ENCODE data around the gene NCAPH2. TPM values are rescaled to one million over a fixed set of nuclear protein-coding genes. Genes with fewer than 3 reads are reported as not detected.

The NCAPH2 gene
- total and polyA plus RNA-seq, 2 of the 8 experiments (the other 6 are each of a cell fraction or from before 2014, with no cell fraction given) = 62.2 to 81.6 TPM

- H2BK12ac ChIP-seq (ENCODE audit: low read depth, low read length) = no peak overlapping the region
- H4K20me1 ChIP-seq (replicated peaks in 1 of 2; ENCODE audit: control insufficient read depth in 1 of 2, insufficient read depth in 2 of 2, low read length in 2 of 2) = peaks cover 9 to 23% of the 10 kb centered on the region in 2 experiments
- H3K27ac ChIP-seq (ENCODE audit: low read depth, low read length) = no peak overlapping the region
- H2BK20ac ChIP-seq (ENCODE audit: low read length) = no peak overlapping the region
- no peaks in the 10 kb centered on the region for H3K27me3 ChIP-seq (replicated peaks in 1 of 4; ENCODE audit: control insufficient read depth in 3 of 4, extremely low read depth in 1 of 4, insufficient read depth in 3 of 4, low read length in 3 of 4)
- FAIRE-seq (no peak), DNase-seq (ENCODE audit: low read depth in 1 of 2, low spot score in 2 of 2) (no peak)
- no peak overlapping the region for H4K91ac ChIP-seq (replicated peaks; ENCODE audit: insufficient read length, low read length)
- no peak overlapping the region for H3K9ac ChIP-seq (replicated peaks in 1 of 4; ENCODE audit: extremely low read depth in 1 of 4, low read depth in 3 of 4, low read length in 3 of 4)
- H3K79me2 ChIP-seq (ENCODE audit: control insufficient read depth in 1 of 2, insufficient read depth in 2 of 2, low read length in 2 of 2) = peaks cover 10 to 49% of the 10 kb centered on the region in 2 experiments
- peaks cover 4% of the 10 kb centered on the region; the same call in 1 of the 2 replicates for H3K23me2 ChIP-seq (ENCODE audit: low read depth, low read length)
- peaks cover 0 to 4% (median 1%) of the 10 kb centered on the region in 4 experiments; a peak in 4 of 7 replicates for H3K4me1 ChIP-seq (replicated peaks in 1 of 4; ENCODE audit: control insufficient read depth in 3 of 4, insufficient read depth in 4 of 4, low read length in 3 of 4)
- WGBS, 2 experiments (ENCODE audit: extremely low coverage in 1 of 2, insufficient coverage in 1 of 2, insufficient read length in 1 of 2, insufficient replicate concordance in 2 of 2, low coverage in 1 of 2, low lambda C conversion rate in 2 of 2, missing lambda C conversion rate in 1 of 2) = 92% methylated on average over 12 of the region's 15 CpGs; no CpG with 5 or more reads in 1 of the 2 experiments
- peaks cover 20% of the 10 kb centered on the region; the same call in 1 of the 2 replicates for H3K79me1 ChIP-seq (ENCODE audit: low read depth, low read length)
- peaks cover 0 to 5% (median 0%) of the 10 kb centered on the region in 4 experiments; a peak in 2 of 8 replicates for H3K36me3 ChIP-seq (ENCODE audit: control insufficient read depth in 2 of 4, insufficient read depth in 4 of 4, low read length in 3 of 4)
- no peak overlapping the region for H3K18ac ChIP-seq (ENCODE audit: extremely low read depth, low read length)
- POLR2A ChIA-PET (ENCODE audit: partially characterized antibody) = interaction anchor here (1.4 kb wide), 1 partner anchor 30 kb away, joined by 3 read pairs; no protein-coding TSS in a partner anchor
- CTCF ChIA-PET (ENCODE audit: partially characterized antibody) = no interaction called here
- TF ChIP-seq MAX (IDR thresholded peaks at IDR 0.05) = no peak
- TF ChIP-seq SP1 (IDR thresholded peaks at IDR 0.05; ENCODE audit: low read depth, low read length) = no peak
- no peak for TF ChIP-seq CEBPB (IDR thresholded peaks at IDR 0.05; ENCODE audit: low read depth, low read length)
- no peak for TF ChIP-seq SIX5 (IDR thresholded peaks at IDR 0.05; ENCODE audit: low read depth, low read length)
- TF ChIP-seq, protein P1, sequence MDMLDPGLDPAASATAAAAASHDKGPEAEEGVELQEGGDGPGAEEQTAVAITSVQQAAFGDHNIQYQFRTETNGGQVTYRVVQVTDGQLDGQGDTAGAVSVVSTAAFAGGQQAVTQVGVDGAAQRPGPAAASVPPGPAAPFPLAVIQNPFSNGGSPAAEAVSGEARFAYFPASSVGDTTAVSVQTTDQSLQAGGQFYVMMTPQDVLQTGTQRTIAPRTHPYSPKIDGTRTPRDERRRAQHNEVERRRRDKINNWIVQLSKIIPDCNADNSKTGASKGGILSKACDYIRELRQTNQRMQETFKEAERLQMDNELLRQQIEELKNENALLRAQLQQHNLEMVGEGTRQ (IDR thresholded peaks at IDR 0.05; ENCODE audit: low read length) = no peak
- TF ChIP-seq ATF3 (IDR thresholded peaks at IDR 0.05; ENCODE audit: insufficient read depth, low read depth, low read length) = no peak
- TF ChIP-seq JUN (IDR thresholded peaks at IDR 0.05; ENCODE audit: low read depth, low read length) = no peak
- TF ChIP-seq CHD2 (IDR thresholded peaks at IDR 0.05; ENCODE audit: low read length) = no peak
- no peak for TF ChIP-seq JUND (IDR thresholded peaks at IDR 0.05; ENCODE audit: low read length)
- no peak overlapping the region for H4K5ac ChIP-seq (ENCODE audit: insufficient read length, low read depth, low read length)
- no peak overlapping the region for H3K56ac ChIP-seq (replicated peaks; ENCODE audit: insufficient read length, low read depth, low read length)
- H4K8ac ChIP-seq (ENCODE audit: extremely low read depth, insufficient read depth, low read length) = no peak overlapping the region
- no peaks in the 10 kb centered on the region for H3K9me3 ChIP-seq (ENCODE audit: insufficient read depth in 2 of 2, low read depth in 1 of 2, low read length in 1 of 2)
- H3K4me2 ChIP-seq (ENCODE audit: insufficient read depth in 1 of 2, low read depth in 2 of 2, low read length in 2 of 2) = no peak overlapping the region
- no peak overlapping the region for H2BK120ac ChIP-seq (replicated peaks; ENCODE audit: low read depth, low read length)
- no peak overlapping the region for H3K4me3 ChIP-seq (ENCODE audit: extremely low read depth in 1 of 4, insufficient read depth in 2 of 4, low read depth in 3 of 4, low read length in 4 of 4)
- no peak overlapping the region for H2AK5ac ChIP-seq (ENCODE audit: low read depth, low read length)
- H2BK15ac ChIP-seq (ENCODE audit: low read length) = no peak overlapping the region
- no peak overlapping the region for H2BK5ac ChIP-seq (ENCODE audit: low read depth, low read length)
- no peak overlapping the region for H3K14ac ChIP-seq (ENCODE audit: insufficient read length)
- no peak overlapping the region for H3K4ac ChIP-seq (replicated peaks; ENCODE audit: insufficient read length, low read depth, low read length)
- no peak overlapping the region for H2AFZ ChIP-seq (ENCODE audit: low read length)
- H3K23ac ChIP-seq (ENCODE audit: insufficient read length) = no peak overlapping the region
Measured at GRCh38 chr22:50513175-50513574, 5.2 kb downstream of the NCAPH2 start.

All from H1 (cell line).